Epithelial cell of esophagus (primary cell): ENCODE measurements around the gene CCNA2.

Experiments used
- DNase-seq: peaks from one replicate; pipeline ENCODE4 v3.0.0; 2010; ENCODE audit warnings: low read depth
- H3K4me3 ChIP-seq: 2 replicates; pipeline ENCODE4 v1.5.1; 2011; ENCODE audit warnings: mild to moderate bottlenecking, low read length, control low read depth
- TF ChIP-seq, protein P1 (sequence below): IDR thresholded peaks from 2 replicates; pipeline ENCODE4 v1.5.1; 2011; ENCODE audit warnings: low read depth, mild to moderate bottlenecking, low read length, control low read depth, inconsistent platforms; ENCODE audit not compliant: insufficient read depth; ENCODE audit errors: missing control alignments

The CCNA2 gene

DNA sequence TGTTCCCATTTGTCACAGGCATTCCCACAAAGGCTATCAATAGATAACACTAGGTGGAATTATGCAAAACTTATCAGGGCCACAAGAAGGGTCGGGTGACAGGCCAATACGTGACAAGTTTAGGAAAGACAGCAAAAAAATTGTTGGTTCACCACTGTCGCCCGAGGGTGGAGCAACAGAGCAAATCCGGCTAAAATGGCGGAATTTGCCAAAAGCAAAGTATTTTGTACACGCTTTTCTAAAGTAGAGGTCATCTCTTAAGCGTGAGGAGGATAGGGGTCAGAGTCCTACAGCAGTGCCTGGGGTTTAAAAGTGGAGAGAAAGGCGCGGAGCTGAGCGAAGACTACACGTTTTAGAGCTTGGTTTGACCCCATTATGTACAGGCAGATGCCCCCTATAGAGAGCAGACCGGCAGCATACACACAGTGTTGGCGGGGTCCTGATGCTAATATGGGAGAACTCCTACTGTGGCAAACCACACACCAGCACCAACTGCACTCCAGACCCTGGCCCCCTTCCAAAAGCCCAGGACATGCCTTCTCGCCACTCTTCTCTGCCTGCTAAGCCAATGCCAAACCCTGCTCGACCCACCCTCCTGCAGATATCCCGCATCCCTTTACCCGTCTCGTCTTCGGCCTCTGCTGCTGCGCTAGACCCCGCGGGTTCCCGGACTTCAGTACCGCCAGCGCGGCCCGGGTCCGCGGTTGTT is 733 bp downstream of the CCNA2 start:
- DNase-seq, result peak; percentile 4
- TF ChIP-seq, protein P1, sequence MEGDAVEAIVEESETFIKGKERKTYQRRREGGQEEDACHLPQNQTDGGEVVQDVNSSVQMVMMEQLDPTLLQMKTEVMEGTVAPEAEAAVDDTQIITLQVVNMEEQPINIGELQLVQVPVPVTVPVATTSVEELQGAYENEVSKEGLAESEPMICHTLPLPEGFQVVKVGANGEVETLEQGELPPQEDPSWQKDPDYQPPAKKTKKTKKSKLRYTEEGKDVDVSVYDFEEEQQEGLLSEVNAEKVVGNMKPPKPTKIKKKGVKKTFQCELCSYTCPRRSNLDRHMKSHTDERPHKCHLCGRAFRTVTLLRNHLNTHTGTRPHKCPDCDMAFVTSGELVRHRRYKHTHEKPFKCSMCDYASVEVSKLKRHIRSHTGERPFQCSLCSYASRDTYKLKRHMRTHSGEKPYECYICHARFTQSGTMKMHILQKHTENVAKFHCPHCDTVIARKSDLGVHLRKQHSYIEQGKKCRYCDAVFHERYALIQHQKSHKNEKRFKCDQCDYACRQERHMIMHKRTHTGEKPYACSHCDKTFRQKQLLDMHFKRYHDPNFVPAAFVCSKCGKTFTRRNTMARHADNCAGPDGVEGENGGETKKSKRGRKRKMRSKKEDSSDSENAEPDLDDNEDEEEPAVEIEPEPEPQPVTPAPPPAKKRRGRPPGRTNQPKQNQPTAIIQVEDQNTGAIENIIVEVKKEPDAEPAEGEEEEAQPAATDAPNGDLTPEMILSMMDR, result no peak
- peak overlapping the region; percentile 80 for H3K4me3 ChIP-seq

DNA sequence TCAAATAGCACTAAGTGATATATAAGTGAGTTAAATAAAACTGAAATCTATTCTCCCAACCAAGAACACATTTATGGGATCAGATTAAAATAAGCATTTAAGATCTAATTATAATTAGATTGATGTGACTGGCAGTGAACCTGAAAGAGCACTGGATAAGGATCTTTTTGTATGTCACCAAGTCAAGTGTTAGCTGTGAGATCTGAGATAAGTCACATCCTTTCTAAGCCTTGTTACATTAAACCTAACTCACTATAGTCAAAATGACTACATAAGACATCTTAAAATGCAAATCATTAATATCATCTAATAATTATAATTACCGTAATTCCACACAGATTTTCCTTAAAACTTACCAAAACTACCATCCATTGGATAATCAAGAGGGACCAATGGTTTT is 1.6 kb downstream of the CCNA2 start:
- no peak for DNase-seq
- H3K4me3 ChIP-seq, result peak overlapping the region; percentile 80
- TF ChIP-seq, protein P1, result no peak

DNA sequence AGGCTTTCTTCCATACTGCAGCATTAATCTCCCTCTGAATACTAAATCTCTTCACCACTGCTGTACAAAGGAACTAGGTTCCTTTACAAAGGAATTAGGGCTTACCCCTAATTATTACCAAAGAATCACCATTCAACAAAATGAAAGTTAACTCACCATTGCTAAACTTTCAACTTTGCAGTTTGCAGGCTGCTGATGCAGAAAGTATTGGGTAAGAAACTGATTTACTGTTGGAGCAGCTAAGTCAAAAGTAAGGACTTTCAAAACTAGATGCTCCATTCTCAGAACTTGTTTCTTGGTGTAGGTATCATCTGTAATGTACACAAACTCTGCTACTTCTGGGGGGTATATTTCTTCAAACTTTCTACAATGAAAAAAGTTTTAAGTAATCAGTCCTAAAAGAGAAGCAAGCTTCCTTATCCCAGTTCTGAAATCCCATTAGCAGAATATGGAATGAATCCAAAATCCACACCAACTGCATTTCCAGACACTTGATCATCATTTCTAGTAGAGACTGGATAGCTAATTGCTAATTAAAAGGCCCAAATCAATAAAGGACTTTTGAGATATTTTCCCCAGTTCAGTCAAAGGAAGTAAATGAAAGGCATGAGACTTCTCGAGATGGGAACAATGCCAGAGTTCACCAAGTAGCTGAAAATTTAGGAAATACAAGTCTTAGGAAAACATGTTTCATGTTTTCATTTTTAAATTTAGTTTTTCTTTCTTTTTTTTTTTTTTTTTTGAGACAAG is 4.3 kb downstream of the CCNA2 start:
- TF ChIP-seq, protein P1, result no peak
- H3K4me3 ChIP-seq, result no peak overlapping the region
- no peak for DNase-seq

DNA sequence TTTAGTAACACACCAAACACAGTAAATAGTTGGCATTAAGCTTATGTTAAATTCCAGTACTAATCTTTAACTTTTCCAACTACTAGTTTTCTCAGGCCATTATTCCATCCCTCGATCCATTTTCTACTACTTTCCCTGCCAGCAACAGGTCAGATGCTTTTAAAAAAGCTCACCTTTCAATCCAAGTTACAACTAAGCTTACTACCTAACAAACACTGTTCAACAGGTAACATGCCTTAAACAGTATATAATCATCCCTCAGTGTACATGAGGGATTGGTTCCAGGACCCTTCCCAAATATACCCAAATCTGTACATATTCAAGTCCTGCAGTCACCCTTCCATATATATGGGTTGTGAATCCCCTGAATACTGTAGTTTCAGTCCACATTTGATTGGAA is 5.5 kb downstream of the CCNA2 start:
- no peak overlapping the region for H3K4me3 ChIP-seq
- DNase-seq, result no peak
- TF ChIP-seq, protein P1, result no peak

DNA sequence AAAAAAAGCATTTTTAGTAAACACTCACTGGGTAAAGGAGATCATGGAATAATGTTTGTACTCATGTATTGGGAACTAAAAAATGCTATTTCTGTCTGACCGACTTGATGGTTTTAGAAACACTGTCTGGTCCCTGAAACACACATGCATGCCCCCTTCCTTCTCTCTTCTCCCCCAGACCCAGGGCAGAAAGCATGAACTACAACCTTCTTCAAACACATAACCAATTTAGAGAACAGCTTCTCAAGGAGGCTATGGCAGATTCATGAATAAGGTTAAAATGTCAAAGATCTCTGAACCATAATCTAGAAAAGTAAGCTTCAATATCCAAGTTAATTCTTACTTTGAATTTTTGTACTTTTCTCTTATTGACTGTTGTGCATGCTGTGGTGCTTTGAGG is 6.0 kb downstream of the CCNA2 start:
- TF ChIP-seq, protein P1, result no peak
- DNase-seq, result no peak

DNA sequence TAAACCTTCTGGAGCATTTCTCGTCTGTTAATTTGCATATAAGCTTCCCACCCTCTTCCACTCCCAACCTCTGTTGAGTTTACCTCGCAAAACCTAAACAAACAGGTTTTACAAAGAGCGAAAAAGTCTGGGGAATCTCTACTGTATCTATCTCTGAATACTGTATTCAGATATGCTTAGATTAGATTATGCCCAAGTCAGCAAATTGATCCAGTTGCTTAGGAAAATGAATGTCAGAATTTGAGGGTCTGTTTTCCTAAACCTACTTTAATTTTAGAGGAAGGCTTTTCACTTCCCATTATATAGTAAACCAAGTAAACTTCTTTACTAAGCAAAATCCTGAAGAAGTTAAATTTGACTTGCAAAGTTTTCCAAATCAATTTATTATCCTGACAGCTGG is 6.7 kb downstream of the CCNA2 start:
- no peak overlapping the region for H3K4me3 ChIP-seq
- TF ChIP-seq, protein P1, result no peak
- DNase-seq, result no peak

More for the DNA sequence above, 6.0 kb downstream of the CCNA2 start:
- no peak overlapping the region for H3K4me3 ChIP-seq

DNA sequence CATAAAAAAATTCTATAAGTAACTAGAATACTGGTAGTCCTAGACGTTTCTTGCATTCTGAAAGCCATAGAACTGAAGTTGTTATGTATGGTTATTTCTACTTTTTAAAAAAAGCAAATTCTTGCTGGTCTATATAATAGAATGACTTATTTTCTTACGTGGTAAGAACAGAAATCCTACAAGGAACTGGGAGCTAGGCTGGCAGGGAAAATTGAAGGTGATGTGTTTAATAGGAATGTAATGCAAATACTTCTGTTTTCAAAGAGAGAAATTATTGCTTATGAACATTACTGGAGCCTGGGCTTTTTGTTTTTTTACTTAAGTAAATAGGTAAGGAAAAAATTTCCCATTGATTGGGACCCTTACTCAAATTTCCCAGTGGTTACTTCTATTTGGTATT is 8.9 kb downstream of the CCNA2 start:
- no peak overlapping the region for H3K4me3 ChIP-seq
- no peak for DNase-seq
- TF ChIP-seq, protein P1, result no peak
